ENCODE measurements around the gene NME1. TPM values are rescaled to one million over a fixed set of nuclear protein-coding genes. Genes with fewer than 3 reads are reported as not detected.

The NME1 gene
- total and polyA plus RNA-seq, 9 of the 15 experiments (the other 6 are each of a cell fraction or from before 2014, with no cell fraction given): 449 to 1,588 (median 604) TPM

- TF ChIP-seq, protein P1, sequence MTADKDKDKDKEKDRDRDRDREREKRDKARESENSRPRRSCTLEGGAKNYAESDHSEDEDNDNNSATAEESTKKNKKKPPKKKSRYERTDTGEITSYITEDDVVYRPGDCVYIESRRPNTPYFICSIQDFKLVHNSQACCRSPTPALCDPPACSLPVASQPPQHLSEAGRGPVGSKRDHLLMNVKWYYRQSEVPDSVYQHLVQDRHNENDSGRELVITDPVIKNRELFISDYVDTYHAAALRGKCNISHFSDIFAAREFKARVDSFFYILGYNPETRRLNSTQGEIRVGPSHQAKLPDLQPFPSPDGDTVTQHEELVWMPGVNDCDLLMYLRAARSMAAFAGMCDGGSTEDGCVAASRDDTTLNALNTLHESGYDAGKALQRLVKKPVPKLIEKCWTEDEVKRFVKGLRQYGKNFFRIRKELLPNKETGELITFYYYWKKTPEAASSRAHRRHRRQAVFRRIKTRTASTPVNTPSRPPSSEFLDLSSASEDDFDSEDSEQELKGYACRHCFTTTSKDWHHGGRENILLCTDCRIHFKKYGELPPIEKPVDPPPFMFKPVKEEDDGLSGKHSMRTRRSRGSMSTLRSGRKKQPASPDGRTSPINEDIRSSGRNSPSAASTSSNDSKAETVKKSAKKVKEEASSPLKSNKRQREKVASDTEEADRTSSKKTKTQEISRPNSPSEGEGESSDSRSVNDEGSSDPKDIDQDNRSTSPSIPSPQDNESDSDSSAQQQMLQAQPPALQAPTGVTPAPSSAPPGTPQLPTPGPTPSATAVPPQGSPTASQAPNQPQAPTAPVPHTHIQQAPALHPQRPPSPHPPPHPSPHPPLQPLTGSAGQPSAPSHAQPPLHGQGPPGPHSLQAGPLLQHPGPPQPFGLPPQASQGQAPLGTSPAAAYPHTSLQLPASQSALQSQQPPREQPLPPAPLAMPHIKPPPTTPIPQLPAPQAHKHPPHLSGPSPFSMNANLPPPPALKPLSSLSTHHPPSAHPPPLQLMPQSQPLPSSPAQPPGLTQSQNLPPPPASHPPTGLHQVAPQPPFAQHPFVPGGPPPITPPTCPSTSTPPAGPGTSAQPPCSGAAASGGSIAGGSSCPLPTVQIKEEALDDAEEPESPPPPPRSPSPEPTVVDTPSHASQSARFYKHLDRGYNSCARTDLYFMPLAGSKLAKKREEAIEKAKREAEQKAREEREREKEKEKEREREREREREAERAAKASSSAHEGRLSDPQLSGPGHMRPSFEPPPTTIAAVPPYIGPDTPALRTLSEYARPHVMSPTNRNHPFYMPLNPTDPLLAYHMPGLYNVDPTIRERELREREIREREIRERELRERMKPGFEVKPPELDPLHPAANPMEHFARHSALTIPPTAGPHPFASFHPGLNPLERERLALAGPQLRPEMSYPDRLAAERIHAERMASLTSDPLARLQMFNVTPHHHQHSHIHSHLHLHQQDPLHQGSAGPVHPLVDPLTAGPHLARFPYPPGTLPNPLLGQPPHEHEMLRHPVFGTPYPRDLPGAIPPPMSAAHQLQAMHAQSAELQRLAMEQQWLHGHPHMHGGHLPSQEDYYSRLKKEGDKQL (CRISPR knock-in tag; IDR thresholded peaks at IDR 0.05; ENCODE audit: borderline replicate concordance): no peak
- TF ChIP-seq, protein P2, sequence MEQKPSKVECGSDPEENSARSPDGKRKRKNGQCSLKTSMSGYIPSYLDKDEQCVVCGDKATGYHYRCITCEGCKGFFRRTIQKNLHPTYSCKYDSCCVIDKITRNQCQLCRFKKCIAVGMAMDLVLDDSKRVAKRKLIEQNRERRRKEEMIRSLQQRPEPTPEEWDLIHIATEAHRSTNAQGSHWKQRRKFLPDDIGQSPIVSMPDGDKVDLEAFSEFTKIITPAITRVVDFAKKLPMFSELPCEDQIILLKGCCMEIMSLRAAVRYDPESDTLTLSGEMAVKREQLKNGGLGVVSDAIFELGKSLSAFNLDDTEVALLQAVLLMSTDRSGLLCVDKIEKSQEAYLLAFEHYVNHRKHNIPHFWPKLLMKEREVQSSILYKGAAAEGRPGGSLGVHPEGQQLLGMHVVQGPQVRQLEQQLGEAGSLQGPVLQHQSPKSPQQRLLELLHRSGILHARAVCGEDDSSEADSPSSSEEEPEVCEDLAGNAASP (IDR thresholded peaks at IDR 0.05): no peak
- TF ChIP-seq NFYB (IDR thresholded peaks at IDR 0.05; ENCODE audit: extremely low read depth, insufficient read length) (no peak), TEAD4 (IDR thresholded peaks at IDR 0.05; ENCODE audit: low read length) (no peak), TEAD4 (CRISPR knock-in tag; IDR thresholded peaks at IDR 0.05; ENCODE audit: borderline replicate concordance) (no peak), SMARCA5 (IDR thresholded peaks at IDR 0.05) (no peak)
- TF ChIP-seq, protein P3, sequence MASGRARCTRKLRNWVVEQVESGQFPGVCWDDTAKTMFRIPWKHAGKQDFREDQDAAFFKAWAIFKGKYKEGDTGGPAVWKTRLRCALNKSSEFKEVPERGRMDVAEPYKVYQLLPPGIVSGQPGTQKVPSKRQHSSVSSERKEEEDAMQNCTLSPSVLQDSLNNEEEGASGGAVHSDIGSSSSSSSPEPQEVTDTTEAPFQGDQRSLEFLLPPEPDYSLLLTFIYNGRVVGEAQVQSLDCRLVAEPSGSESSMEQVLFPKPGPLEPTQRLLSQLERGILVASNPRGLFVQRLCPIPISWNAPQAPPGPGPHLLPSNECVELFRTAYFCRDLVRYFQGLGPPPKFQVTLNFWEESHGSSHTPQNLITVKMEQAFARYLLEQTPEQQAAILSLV (tag; IDR thresholded peaks at IDR 0.05): no peak
Observed at GRCh38 chr17:51180486-51180885, 27.1 kb downstream of the NME1 start (continued).

Data from K562 (cell line).